HG02623 (cell line): Measurements from ENCODE around the gene ABLIM2.

Source experiments
- ATAC-seq: cut with Tn5 transposase; IDR thresholded peaks from one replicate; pipeline ENCODE4 v1.9.1; 2021; ENCODE audit warnings: moderate library complexity; ENCODE audit not compliant: unreplicated experiment

Gene ABLIM2

DNA sequence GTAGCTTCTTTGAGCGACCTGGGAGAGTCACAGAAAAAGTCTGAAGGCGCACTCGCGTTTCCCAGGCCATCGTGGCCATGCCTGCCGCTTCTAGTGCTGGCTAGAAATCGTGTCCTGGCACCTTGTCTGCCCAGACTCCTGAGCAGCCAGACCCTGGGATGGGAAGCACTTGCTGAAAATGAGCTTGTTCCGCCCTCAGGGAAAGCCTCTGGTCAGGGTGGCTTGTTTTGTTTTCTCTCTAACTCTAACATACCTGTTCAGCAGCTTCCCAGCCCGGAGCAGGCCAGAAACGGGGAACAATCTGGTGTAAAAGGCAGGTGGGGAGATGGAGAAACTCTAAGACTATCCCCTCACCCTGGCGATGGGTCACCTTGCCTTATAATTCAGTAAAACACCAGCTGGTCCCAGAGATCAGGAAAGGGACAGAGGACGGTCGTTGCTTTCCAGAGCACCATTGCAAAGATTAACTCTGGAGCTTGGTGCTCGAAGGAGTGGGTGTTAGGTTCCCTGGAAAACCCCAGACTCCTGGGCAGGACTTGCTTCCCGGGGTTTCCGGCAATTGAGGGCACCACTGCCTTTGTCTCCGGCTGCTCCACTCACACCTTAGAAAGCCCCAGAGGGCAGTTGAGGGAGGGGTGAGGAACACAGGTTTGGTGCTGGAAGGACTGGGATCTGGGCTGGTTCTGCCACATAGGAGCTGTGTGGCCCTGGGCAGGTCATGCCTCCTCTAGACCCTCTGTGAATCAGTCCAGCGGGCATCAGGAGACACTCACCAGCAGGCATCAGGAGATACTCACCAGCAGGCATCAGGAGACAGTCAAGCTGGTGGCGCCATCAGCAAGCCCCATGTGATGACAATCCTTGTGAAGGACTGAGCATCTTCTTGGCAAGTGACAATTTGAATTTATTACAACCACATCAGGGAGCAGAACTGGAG lies 36.0 kb upstream of the ABLIM2 start:
- no peak for ATAC-seq

DNA sequence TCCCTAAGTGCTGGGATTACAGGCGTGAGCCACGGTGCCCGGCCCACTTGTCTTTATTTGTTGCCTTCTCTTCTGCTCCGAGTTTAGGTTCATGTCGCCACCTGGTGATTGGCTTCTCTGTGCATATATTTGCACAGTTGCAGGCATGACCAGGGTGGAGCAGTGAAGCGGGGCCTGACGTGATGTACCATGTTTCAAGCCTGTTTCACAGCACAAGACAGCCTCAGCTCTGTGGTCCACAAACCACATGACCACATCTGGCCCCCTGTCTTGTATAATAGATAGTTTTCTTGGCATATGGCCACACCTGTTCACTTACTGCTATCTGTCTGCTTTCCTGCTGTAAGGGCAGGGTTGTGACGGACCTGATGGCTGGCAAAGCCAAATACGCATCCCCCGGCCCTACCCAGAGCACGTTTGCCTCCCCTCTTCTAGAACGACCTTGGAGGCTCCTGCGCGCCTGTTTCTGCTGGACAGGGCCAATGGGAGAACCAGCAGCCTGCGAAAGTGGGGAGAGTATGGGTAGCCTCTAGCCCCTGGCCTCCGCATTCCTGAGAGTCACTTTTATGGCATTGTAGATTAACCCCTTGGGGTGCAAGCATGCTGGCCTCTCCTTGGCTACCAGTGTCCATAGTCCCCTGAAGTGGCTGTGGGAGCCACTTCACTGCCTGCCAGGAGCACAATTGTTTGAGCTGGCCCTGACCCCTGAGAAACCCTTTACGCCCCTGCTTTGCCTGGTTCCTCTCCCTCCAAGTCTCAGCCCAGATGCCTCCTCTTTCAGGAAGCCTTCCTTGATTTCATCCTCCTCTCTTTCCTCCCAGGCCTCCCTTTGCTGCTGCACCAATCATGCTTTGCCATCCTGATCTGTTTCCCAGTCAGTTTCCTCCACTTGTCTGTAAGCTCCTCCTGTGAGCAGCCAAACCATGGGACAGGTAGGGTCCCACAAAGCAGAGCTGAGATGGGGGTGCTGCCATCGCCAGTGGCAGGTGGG lies 34.4 kb upstream of the ABLIM2 start:
- ATAC-seq, result peak; percentile 82

DNA sequence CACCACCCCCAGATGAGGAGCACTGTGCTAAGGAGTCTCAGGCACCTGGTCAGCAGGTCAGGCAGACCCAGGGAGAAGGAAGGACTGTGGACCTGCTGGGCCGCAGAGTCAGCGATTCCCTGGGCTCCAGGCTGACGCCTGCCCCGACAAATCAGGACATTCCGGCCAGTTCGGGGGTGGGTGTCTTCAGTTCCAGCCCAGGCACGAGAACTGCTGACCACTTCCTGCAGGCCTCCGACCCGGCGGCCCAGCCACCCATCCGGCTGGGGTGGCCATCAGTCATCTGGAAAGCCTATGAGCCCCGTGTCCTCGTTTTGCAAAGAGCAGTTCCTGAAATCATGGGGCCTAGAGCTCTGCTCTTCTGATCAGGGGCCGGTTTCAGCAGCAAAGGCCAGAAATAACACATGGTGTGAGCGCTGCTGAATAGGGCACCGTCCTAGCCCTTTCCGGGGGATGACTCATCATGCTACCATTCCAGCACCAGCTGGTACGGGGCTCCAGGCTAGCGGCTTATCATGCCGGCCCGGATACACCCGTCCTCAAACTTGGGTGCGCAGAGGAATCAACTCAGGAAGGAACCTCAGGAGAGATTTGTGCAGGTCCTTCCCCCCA lies 32.6 kb upstream of the ABLIM2 start:
- ATAC-seq, result no peak

DNA sequence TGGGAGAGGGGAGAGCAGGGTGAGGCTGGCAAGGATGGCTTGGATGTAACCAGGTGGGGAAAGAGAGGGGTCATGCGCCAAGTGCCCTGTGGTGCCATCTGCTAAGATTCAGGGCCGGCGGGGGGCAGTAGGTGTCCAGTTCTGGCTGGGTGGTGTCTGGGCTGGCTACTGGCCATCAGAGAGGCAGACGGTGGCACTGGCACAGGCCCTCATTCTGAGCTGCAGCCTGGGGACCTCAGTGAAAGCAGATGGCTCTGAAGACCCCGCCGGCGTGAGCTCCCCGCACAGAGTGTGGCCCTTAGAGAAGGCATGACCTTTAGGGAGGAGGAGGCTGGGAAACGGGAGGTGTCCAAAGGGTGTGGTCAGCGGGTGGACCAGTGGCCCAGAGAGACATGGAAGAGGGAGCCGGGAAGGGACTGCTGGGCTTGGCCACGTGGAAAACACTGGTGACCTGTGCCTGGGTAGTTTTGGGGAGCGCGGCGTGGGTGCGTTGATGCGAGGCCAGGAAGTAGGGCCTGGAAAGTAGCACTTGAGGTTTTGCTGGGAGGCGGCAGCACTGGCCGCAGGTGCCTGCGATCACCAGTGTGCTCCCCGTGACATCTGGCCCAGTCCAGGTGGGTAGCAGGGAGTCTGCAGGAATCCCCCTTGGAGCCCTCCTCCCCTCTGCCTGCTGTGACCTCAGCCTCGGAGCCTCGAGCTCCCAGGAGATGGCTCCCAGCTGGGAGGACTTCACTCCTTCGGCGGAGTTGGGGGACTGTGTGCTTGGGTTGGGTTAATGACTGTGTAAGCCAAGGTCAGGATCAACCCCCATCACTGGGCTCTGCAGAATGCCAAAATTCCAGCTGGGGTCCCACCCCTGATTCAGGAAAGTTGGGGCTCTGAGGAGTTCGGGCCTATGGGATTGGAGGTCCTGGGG lies 31.2 kb upstream of the ABLIM2 start:
- ATAC-seq, result no peak

DNA sequence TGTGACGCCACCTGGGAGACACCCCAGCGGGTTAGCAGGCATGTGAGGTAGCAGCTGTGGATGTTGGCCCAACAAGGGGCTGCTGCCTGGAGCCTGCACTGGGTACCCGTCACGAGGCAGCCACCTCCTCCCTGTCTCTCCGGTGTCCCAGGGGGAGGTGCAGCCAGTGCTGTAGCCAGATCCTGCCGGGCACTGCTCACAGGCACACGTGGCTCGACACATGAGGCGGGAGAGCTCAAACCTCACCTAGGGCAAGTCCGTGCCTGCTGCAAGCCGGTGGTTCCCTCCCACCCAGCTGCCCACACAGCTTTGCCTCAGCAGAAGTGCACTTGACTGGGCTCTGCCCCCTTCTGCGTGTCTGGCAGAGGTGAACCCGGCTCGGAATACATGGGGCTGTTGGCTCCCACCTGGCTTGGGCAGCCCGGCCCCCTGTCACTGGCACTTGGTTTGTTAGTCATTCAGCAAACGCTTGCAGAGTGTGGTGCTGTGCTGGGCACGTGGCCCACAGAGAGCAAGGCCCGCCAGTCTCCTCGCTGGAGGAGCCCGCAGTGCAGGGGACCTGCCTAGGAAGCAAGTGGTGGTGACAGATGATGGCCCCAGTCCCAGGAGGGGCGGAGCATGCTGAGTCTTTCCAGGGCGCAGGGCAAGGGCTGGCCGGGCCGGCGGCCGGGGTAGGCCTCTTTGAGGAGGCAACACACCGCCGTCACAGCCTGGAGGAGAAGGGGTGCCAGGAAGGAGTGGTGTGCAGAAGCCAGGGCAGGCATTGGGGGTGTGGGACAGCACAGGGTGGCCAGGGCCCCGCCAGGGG lies 30.3 kb upstream of the ABLIM2 start:
- no peak for ATAC-seq

DNA sequence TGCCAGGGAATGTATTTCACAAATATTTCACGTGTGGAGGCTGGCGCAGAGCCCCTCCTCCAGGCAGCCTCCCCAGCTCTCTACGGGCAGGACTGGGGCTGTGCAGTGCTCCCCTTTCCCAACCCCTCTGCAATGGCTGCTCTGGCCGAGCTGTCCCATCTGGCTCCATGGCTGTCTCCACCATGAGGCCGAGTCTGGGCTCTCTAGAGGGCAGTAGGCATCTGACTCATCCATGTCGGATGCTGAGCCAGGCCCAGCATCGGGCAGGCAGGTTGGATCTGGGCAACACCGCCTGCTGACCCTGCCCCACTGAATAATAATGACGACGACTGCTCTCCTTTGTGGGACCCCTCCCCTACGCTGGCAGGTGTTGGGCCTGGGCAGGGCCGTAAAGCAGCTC lies 29.5 kb upstream of the ABLIM2 start:
- ATAC-seq, result no peak

DNA sequence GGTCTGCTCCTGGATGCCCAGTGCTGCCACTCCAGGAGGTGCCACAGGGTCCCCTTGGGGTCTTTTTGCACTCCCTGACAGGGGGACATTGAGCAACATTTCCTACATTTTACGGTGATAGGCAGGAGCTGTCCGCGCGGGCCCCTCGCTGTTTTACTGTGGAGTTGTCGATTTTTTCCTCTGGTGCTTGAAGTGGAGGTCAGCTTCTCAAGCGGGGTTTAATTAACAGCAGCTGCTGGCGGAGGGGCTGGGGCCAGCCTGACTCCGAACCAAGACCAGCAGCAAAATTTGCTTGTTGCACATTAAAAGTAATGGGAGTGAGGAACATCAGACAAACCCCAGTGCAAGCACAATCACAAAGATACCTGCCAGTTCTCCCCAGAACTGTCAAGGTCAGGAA lies 27.3 kb upstream of the ABLIM2 start:
- no peak for ATAC-seq

DNA sequence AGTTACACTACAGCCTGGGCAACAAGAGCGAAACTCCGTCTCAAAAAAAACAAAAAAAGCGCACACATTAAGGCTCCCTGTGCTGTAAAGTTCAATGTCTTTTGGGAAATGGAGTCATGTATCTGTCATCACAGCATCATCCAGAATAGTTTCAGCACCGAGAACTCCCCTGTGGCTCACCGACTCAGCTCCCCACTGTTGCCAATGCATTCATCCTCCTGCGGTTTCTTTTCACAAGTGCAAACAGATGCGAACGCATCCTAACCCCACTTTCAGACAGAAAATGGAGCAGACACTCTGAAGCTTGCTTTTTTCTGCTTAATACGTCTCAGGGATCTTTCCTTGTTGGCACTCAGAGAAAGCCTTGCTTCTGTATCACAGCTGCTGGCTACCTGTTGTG lies 26.7 kb upstream of the ABLIM2 start:
- no peak for ATAC-seq

DNA sequence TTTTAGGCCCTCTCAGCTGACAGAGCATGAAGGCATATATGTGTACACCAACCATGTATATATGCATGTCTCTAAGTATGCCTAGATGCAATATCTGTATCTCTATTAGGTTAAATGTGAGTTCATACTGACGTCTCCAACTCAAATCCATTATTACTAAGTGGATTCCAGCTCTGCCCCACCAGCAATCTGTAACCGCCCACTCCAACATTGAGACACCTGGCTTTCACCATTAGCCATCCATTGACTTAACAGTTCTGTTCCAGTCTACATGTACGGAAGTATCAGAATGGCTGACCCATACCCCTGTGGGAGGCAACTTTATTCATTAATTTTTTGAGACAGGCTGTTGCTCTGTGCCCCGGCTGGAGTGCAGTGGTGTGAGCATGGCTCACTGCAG lies 25.4 kb upstream of the ABLIM2 start:
- ATAC-seq, result no peak

DNA sequence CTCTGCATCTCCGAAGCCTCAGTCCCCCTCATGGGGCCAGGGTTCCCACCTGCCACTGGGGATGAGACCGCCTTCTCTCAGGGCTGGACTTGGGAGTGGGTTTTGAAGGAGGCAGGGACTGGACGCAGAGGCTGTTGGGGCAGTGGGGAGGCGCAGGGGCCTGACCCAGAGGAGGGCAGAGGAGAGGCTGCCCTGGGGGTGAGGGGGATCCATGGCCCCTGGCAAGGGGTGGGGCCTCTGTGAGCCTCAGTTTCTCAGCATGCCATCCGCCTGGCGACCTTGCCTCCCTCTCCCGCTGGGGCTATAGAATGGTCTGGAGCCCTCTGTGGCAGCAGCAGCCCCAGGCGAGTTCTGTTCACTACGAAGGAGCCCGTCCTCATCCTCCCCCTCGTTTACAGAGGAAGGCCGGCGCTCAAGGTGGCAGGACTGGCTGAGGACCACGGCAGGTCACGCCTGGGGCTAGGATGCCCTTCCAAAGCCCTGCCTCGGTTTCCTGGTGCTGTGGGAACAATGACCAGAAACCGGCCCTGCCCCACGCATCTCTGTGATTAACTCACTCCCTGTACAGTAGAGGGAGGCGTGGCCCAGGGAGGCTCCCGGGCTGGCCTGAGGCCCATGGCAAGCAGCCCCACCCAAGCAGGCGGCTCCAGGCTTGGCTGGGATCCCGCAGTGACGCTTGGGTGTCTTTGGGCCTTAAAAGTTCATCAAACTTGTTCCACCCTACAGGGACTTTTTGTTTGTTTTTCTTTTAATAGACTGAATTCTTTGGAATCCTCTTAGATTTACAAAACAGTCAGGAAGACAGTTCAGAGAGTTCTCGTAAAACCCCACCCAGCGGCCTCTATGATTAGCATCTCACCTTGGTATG lies 24.5 kb upstream of the ABLIM2 start:
- ATAC-seq, result no peak

DNA sequence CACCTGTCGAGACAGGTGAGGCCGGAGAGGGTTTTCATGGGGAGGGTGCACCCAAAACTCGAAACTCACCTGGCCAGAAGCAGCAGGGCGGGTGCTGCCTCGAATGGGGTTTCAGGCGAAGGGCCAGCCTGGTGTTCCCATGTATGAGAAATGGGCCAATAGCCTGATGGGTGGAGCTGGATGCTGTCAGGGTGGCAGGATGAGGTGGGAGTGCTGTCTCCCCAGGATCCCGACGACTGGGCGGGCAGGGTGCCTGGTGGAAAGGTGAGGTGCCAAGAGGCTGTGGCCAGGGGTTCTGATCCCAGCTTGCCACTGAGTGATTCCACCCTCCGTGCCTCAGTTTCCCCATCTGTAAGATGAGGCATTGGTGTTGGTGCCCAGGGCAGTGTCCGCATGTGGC lies 23.7 kb upstream of the ABLIM2 start:
- ATAC-seq, result no peak

DNA sequence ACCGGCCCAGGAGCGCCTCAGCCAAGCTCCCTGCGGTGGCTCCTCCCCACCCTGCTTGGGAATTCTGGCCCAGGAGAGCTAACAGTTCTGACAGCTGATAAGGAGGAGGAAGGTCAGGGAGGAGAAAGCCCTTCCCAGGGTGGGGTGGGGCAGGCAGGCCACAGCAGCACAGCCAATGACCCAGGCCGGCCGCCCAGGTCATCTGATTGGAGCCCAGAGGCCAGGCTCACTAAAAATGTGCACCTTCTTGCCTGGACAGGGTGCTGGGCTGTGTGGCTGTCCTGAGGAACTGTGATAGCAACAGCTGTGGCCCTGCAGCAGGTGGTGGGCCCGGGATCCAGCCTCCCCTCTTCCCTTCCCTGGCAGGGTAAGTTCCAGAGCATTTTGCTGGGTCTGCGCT lies 23.2 kb upstream of the ABLIM2 start:
- ATAC-seq, result no peak

DNA sequence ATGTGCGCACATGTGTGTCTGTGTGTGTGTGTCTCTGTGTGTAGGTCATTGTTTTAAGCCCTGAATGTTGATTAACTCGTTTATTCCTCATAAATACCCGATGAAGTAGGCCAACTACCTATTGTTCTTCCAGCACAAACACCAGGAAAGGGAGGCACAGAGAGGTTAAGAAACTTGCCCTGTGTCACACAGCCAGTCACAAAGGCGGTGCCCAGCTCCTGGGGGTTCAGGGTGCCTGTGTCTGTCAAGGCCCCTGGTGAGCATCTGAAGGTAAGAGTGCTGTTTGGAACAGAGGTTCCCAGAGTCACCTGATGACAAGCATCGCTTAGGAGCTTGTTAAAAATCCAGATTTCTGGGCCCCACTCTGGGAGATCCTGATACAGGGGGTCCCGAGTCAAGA lies 22.5 kb upstream of the ABLIM2 start:
- ATAC-seq, result no peak

DNA sequence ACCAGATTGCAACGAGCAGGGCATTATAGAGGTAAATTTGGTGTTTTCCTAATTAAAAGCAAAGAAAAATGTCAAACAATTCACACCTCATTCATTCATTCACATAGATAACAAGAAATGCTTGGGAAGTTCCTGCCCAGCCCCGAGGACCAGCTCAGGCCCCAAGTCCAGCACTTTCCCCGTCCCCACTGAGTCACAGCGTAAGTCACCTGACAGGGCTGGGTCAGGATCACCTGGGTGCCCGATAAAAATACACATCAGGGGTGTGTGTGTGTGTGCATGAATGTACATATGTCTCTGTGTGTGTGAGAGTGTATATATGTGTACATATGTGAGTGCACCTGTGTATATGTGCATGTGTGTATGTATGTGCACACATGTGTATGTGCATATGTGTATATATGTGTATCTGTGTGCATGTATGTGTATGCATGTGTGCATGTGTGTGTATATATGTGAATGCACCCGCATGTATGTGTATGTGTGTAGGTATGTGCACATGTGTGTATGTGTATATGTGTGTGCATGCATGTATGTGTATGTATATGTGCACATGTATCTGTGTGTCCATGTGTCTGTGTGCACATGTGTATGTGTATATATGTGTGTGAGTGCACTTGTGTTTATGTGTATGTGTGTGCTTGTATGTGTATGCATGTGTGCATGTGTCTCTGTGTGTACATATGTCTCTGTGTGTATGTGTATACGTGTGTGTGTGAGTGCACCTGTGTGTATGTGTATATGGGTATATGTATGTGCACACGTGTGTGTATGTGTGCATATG lies 21.9 kb upstream of the ABLIM2 start:
- ATAC-seq, result no peak

DNA sequence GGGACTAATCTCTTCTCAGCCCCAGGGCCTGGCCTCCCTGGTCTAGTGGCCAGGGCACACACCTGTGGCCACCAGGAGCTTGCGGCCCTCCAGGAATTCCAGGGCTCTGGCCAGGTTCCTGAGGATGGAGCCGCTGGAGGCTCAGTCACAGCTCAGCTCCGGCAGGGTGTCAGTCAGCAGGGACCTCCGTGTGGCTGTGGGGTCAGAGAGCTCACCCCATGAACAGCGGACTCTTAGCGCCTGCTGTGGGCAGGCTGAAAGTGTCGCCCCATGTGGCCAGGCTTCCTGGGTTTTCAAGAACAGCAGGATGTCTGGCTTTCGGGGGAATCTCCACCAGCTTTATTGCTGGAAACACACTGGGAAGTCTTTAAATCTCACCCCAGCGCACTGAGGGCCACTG lies 21.2 kb upstream of the ABLIM2 start:
- ATAC-seq, result no peak

DNA sequence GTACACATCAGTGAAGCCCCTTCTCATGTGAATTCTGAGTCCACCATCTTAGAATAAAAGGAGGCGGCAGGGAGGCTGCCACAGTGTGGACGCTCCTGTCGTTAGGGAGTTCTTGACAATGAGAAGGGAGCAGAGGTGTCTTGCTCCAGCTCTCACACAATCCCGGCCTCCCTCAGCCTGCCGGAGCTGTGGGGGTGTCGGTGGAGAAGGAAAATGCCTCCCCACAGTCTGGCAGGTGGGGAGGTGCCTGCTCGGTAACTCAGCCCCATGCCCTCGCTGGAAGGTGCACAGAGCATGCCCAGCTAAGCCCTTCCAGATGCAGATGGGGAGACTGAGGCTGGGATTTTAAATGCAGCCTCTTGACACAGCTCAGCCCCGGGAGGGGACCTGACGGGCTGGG lies 20.5 kb upstream of the ABLIM2 start:
- no peak for ATAC-seq

DNA sequence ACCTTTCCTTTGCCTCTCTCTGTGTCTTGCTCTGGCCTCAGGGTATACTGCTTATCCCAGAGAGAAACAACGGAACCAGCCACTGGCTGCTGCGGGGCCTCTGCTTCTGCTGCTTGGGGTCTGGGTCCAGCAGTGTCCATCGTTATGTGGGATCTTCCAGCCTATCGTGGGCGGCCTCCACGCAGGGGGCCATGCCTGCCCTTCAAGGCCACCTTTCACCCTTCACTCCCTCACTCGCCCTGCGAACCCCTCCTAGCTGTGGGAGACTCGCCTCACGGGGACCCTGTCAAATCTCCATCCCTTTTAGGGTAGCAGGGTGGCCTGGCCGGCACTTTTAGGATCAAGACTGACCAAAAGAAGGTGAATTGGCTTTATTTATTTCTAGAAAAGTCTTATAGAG lies 19.3 kb upstream of the ABLIM2 start:
- no peak for ATAC-seq

DNA sequence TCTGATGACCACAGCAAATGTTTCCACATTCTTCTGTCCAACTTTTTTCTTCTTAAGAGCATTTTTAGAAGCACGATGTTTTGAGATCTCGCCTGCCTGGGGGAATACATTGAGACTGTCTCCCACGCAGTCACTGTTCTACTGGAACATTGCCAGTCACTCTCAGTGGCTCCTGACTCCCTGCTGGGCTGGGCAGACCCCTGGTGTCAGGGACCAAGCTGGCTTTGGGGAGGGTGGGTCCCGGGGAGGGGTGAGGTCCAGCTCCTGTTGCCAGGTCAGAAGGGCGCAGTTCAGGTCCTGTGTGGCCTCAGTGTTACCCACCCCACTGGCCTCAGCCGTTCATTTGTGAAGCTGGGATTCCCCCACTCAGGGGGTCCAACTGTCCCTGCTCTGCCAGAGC lies 18.9 kb upstream of the ABLIM2 start:
- no peak for ATAC-seq
